ENCODE results near the gene LTBP1. TPM values are rescaled to one million over a fixed set of nuclear protein-coding genes. Genes with fewer than 3 reads are reported as not detected.

The LTBP1 gene
- total RNA-seq, 1 experiment from 2014 or later = 28.5 TPM

GRCh38 chr2:33340280-33340679 is 393.5 kb downstream of the LTBP1 start:
- Histone ChIP-seq H3K9me3 (ENCODE audit: control insufficient read depth, low read depth, low read length) (no peaks in the 10 kb centered on the region), H4K8ac (replicated peaks; ENCODE audit: insufficient read length, low read depth, low read length) (no peak overlapping the region)
- no CpG with 5 or more reads among the region's 6 CpGs for WGBS (ENCODE audit: extremely low coverage, insufficient read length, low lambda C conversion rate)

More at GRCh38 chr2:33340280-33340679, 393.5 kb downstream of the LTBP1 start:
- Histone ChIP-seq H3K56ac (ENCODE audit: insufficient read length, low read depth, low read length) (no peak overlapping the region), H3K4me2 (ENCODE audit: insufficient read depth, insufficient read length, low read length) (no peak overlapping the region), H4K20me1 (ENCODE audit: control insufficient read depth, insufficient read depth, insufficient read length) (no peaks in the 10 kb centered on the region), H2BK120ac (ENCODE audit: low read depth, low read length, poor library complexity, severe bottlenecking) (no peak overlapping the region), H2BK15ac (ENCODE audit: low read depth, low read length) (no peak overlapping the region), H3K23me2 (ENCODE audit: insufficient read length, low read depth, low read length, poor library complexity, severe bottlenecking) (no peaks in the 10 kb centered on the region), H3K18ac (ENCODE audit: insufficient read length, low read depth, low read length) (no peak overlapping the region), H4K5ac (ENCODE audit: insufficient read length, low read depth, low read length) (no peak overlapping the region), H2BK5ac (ENCODE audit: insufficient read length, low read length) (no peak overlapping the region), H3K4ac (ENCODE audit: low read depth, low read length) (no peak overlapping the region), H3K14ac (ENCODE audit: insufficient read depth, low read length) (no peak overlapping the region), H4K91ac (ENCODE audit: insufficient read length, low read depth, low read length) (no peak overlapping the region), H3K27me3 (ENCODE audit: insufficient read depth, low read length) (no peaks in the 10 kb centered on the region), H3K23ac (ENCODE audit: insufficient read length, low read depth, low read length) (no peak overlapping the region), H3K4me1 (ENCODE audit: insufficient read depth, low read length) (no peaks in the 10 kb centered on the region), H2AFZ (ENCODE audit: low read length) (no peak overlapping the region), H3K27ac (ENCODE audit: insufficient read length, low read depth, low read length) (no peak overlapping the region), H2BK12ac (ENCODE audit: insufficient read length, low read depth, low read length) (no peak overlapping the region), H2BK20ac (ENCODE audit: low read depth, low read length, poor library complexity, severe bottlenecking) (no peak overlapping the region), H3K79me1 (ENCODE audit: insufficient read depth, low read depth, low read length, poor library complexity, severe bottlenecking) (no peaks in the 10 kb centered on the region), H3T11ph (ENCODE audit: low read length) (no peak overlapping the region), H3K79me2 (ENCODE audit: insufficient read depth, low read length) (no peaks in the 10 kb centered on the region), H2AK5ac (ENCODE audit: insufficient read length, low read length) (no peak overlapping the region), H3K9ac (ENCODE audit: extremely low read depth, insufficient read length, low read length) (no peak overlapping the region)
- Mint-ChIP-seq H3K27me3 (ENCODE audit: low read depth) (no peaks in the 10 kb centered on the region), H3K4me3 (no peak overlapping the region), H3K27ac (0 out of 7 replicates have a peak overlapping the region, but pooled peaks of 1 of the 3 experiments have one; percentile 32), H3K9me3 (no peaks in the 10 kb centered on the region), H3K4me1 (no peaks in the 10 kb centered on the region), H3K36me3 (ENCODE audit: insufficient read depth in 1 of 3, low read depth in 3 of 3) (no peaks in the 10 kb centered on the region)
- DNase-seq = no peak
- TF ChIP-seq CTCF (conservative IDR thresholded peaks at IDR 0.05) = no peak
